SJSA1 (cell line): ENCODE measurements around the gene PHF19. TPM values are rescaled to one million over a fixed set of nuclear protein-coding genes. Genes with fewer than 3 reads are reported as not detected.

Source experiments
- DNase-seq, 2 experiments: peaks; one replicate each; pipeline ENCODE4 v3.0.0-alpha.2; 2015 to 2020; ENCODE audit warnings: low spot score in 2 of 2, low read depth in 1 of 2
- H3K27ac ChIP-seq: fragments of 250-450 bp; sonication (Bioruptor Pico); 2 replicates; pipeline ENCODE4 v1.5.1; 2020; ENCODE audit warnings: mild to moderate bottlenecking, moderate library complexity
- H3K27me3 ChIP-seq: fragments of 250-450 bp; sonication (Bioruptor Pico); replicated peaks from 2 replicates; pipeline ENCODE4 v1.5.1; 2020; ENCODE audit warnings: mild to moderate bottlenecking, moderate library complexity
- H3K36me3 ChIP-seq: fragments of 250-450 bp; sonication (Bioruptor Pico); 2 replicates; pipeline ENCODE4 v1.5.1; 2020; ENCODE audit warnings: mild to moderate bottlenecking
- H3K4me1 ChIP-seq: fragments of 250-450 bp; sonication (Bioruptor Pico); replicated peaks from 2 replicates; pipeline ENCODE4 v1.6.1; 2021; ENCODE audit warnings: mild to moderate bottlenecking
- H3K4me3 ChIP-seq: fragments of 250-450 bp; sonication (Bioruptor Pico); 2 replicates; pipeline ENCODE4 v1.5.1; 2020; ENCODE audit warnings: mild to moderate bottlenecking
- H3K9me3 ChIP-seq: fragments of 250-450 bp; sonication (Bioruptor Pico); replicated peaks from 2 replicates; pipeline ENCODE4 v1.5.1; 2020; ENCODE audit warnings: mild to moderate bottlenecking
- total RNA-seq: library from RNA; depleted of rRNA; stranded (reverse); fragments of >200 nt; shearing (Covaris generic); gene quantifications from 2 replicates; pipeline ENCODE4 v1.2.3, GENCODE V29; 2014

PHF19 gene
- total RNA-seq, 1 experiment from 2014 or later = 69.6 TPM

DNA sequence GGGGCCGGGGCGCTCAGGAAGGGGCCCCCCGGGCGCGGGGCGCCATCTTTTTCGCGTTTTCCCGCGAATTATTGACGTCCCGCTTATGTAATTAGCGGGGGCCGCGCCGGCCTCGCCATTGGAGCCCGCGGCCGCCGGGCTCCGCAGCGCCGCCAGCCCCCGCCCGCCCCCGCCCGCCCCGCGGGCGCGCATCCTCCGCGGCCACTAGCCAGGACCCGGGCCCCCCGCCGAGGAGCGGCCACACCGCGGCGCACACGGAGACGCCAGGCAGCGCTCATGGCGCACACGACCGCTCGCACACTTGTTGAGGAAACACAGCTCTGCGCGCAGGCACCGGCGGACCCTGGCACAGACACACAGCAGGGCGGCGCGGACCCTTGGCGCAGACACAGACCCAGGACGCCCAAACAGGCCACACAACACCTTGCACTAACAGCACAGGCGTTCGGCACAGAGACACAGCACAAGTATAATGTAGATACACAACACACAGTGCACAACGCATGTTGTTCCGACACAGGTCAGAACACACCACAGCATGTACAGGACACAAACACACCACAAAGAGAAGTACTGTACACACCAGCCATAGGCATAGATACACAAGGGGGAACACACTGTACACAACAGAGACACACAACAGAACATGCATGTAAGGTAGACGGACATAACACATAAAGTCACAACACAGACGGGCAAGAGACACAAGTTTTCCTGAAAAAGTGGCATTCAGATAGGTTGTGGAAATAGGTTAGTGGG lies 467 bp upstream of the PHF19 start:
- Histone ChIP-seq H3K4me1 (peaks cover 34% of the 10 kb centered on the region), H3K4me3 (peak overlapping the region; percentile 50), H3K36me3 (peaks cover 42% of the 10 kb centered on the region), H3K27me3 (no peaks in the 10 kb centered on the region), H3K9me3 (no peaks in the 10 kb centered on the region), H3K27ac (peak overlapping the region; percentile 75)
- DNase-seq = peak; percentile 54 to 78

DNA sequence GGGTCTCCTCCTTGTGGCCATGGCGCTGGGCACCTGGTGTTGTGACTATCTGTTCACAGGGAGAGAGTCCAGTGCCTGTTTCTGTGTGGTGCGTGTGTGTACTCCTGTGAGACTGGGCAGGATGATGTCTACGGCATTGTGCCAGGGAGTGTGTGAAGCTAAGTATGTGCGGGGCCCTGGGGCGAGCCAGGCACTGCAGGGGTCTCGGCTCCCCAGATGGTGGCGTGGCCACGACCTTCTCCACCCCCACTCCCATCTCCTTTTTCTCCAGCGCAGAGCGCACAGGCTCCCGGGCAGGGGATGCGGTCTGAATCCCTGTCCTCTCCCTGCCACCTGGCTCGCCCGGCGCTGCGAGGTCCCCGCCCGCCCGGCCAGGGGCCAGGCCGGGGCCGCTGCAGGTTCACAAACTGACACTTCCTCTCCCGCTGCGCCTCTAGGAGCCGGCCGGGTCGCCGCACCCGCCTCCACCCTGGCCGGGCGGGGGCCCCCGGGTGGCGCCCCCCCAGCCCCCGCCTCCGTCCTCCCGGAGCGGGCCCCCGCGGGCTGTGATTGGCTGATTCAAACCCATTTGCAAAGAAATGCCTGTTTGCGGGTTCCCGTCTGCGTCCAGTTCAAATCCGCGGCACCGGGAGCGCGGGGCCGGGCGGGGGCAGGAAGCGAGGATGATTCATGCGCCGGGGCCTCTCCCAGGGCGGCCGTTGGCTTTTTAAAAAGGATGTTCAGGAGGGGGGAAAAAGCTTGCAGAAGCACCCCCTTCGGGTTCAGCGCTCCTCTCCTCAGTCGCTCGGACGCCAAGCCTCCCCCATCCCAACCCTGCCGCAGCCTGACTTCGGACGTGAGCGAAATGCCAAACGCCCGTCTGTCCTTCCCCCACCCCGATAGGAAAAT lies 790 bp downstream of the PHF19 start:
- peak; percentile 92 to 95 for DNase-seq
- Histone ChIP-seq H3K36me3 (peaks cover 53% of the 10 kb centered on the region), H3K9me3 (no peaks in the 10 kb centered on the region), H3K27ac (peak overlapping the region; percentile 97), H3K4me1 (peaks cover 34% of the 10 kb centered on the region), H3K4me3 (peak overlapping the region; percentile 50), H3K27me3 (no peaks in the 10 kb centered on the region)

DNA sequence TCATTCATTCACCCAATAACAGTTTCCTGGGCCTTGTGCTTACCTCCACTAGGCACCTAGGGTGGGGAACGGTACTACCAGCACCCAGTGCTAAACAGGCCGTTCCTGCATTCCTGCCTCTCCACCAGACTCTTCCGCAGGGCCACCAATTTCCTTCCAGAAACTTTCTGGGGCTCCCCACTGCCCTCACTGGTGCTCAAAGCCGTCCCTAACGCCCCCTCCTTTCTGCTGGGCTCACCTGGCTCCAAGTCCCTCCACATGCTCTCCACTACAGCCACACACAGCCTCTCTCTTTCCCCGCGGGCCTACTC lies 1.4 kb downstream of the PHF19 start:
- Histone ChIP-seq H3K27me3 (no peaks in the 10 kb centered on the region), H3K27ac (peak overlapping the region; percentile 97), H3K9me3 (no peaks in the 10 kb centered on the region), H3K4me1 (peaks cover 34% of the 10 kb centered on the region), H3K4me3 (peak overlapping the region; percentile 50), H3K36me3 (peaks cover 59% of the 10 kb centered on the region)
- DNase-seq = no peak

DNA sequence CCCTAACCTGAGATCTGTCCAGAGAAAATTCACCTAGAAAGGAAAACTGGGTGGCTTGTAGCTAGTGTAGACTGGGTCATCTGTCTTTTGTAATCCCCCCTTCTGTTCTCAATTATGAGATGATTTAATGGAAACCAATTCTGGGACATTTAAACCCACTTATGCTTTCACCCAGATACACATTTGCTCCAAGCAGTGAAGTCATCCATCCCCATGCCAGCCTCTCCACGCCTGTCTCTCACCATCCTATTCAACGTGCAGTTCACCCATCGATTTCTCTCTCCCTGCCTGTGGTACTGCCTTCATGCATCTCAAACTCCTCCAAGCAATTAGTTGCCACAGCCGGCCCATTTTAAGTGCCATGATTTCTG lies 1.8 kb downstream of the PHF19 start:
- Histone ChIP-seq H3K4me3 (peak overlapping the region; percentile 50), H3K27ac (peak overlapping the region; percentile 97)

DNA sequence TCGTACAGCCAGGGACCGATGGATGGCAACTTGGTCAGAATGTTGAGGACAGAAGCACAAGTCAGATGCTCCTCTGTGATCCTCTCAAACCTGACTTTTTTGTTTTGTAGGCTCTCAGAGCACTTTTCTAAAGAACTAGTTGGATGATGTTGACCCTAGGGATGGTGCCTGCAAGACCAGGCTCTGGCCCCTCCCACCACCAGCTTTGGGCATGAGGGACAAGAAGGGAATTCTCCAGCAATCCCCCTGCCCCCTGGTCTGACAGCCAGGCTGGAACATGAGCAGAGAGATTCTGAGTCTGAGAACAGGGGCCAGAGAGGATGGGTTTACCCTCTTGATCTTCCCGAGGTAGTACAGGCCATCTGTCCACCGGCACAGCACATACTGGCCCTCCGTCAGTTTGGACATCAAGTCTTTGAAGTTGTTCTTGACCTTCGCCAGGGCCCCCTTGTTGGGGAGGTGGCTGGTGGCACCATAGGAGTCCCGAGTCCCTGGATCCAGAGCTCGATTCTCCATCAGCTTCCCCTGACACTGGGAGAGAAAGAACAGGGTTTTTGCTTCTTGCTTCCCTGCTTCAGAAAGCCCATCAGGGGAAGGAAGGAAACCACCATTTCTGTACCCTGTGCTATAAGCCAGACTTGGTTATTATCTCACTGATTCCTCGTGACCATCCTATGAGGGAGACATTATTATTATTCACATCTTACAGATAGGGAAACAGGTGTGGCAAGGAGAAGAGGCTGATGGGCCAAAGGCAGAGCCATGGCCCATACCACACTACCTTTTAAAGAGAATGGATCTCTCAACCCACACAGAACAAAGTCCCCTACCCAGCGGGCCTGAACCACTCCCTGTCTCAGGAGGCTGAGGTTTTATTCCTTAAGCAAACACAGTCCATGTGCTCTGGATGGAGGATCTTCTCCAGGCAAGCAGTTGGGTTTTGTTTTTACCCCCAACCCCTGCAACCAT lies 2.5 kb downstream of the PHF19 start:
- no peaks in the 10 kb centered on the region for H3K27me3 ChIP-seq
- peak overlapping the region; percentile 97; the same call in 1 of the 2 replicates for H3K27ac ChIP-seq

More for the DNA sequence above, 1.8 kb downstream of the PHF19 start:
- Histone ChIP-seq H3K36me3 (peaks cover 63% of the 10 kb centered on the region), H3K27me3 (no peaks in the 10 kb centered on the region), H3K9me3 (no peaks in the 10 kb centered on the region), H3K4me1 (peaks cover 34% of the 10 kb centered on the region)
- DNase-seq = no peak

DNA sequence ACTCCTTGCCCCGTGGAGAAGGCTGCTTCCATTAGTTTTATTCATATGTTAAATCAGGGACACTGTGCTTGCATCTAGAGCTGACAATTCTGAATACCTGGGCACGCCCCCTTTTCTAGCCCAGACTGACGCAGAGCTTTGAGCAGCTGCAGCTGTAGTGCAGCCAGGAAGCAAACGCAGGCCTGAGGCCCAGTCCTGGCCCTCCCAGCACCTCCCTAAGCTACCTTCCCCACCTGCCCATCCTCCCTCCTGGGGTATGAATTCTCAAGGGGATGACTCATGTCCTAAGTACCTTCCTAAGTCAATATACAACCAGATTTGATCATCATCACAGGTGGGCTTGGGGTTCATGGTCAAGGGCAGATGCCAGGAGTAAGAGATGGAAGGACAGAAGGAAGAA lies 3.5 kb downstream of the PHF19 start:
- Histone ChIP-seq H3K4me1 (peaks cover 42% of the 10 kb centered on the region), H3K27me3 (no peaks in the 10 kb centered on the region), H3K9me3 (no peaks in the 10 kb centered on the region), H3K4me3 (no peak overlapping the region), H3K36me3 (peaks cover 76% of the 10 kb centered on the region), H3K27ac (no peak overlapping the region)
- DNase-seq = no peak

More for the DNA sequence above, 2.5 kb downstream of the PHF19 start:
- no peak overlapping the region for H3K4me3 ChIP-seq
- peaks cover 35% of the 10 kb centered on the region for H3K4me1 ChIP-seq
- H3K9me3 ChIP-seq = no peaks in the 10 kb centered on the region
- peaks cover 69% of the 10 kb centered on the region for H3K36me3 ChIP-seq
- DNase-seq = no peak

DNA sequence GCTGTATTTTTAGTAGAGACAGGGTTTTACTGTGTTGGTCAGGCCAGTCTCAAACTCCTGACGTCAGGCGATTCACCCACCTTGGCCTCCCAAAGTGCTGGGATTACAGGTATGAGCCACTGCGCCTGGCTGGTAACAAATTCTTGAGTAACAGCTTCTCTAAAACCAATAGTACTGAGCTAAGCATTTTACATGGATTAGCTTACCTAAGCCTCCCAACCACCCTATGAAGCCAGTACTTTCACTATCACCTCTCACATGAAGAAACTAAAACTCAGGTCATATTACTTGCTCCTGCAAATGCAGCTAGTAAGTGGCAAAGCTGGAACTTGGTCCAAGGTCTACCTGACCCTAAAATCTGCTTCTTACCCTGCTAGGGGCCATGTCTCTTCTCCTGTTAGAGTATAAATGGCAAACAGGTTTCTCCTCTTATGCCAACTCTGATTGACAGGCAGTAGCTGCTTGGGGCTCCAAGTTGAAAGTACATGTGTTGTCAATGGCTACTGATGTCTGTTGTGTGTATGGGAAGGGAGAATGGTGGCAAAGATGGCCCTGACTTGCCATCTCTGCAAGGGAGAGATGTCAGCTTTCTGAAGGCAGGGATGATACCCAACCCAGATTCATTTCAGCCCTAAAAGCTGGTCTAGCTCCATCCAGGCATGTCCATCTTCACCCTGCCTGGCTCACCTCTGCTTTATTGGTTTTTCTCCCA lies 4.0 kb downstream of the PHF19 start:
- Histone ChIP-seq H3K36me3 (peaks cover 82% of the 10 kb centered on the region), H3K4me1 (peaks cover 41% of the 10 kb centered on the region), H3K27ac (no peak overlapping the region), H3K4me3 (no peak overlapping the region), H3K9me3 (no peaks in the 10 kb centered on the region), H3K27me3 (no peaks in the 10 kb centered on the region)
- DNase-seq = no peak

DNA sequence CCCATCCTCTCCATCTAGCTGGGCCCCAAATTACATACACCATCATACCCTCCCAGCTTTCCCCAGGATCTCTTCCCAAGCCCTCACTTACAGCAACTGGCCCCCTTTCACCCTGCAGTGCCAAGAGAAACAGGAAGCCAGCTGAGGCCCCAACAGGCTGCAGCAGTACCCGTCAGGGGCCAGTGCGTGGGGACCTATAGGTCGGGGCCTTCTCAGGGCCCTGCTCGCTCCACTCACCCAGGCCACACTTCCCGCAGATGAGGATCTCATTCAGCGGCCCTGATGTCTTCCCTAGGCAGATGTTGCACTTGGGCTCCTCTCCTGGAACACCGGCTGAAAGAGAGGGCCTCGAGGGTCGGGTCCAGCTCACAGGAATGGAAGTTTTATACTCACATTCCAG lies 6.8 kb downstream of the PHF19 start:
- Histone ChIP-seq H3K36me3 (peaks cover 93% of the 10 kb centered on the region), H3K27ac (no peak overlapping the region), H3K27me3 (no peaks in the 10 kb centered on the region), H3K9me3 (no peaks in the 10 kb centered on the region), H3K4me3 (no peak overlapping the region), H3K4me1 (peaks cover 26% of the 10 kb centered on the region)
- DNase-seq = no peak

DNA sequence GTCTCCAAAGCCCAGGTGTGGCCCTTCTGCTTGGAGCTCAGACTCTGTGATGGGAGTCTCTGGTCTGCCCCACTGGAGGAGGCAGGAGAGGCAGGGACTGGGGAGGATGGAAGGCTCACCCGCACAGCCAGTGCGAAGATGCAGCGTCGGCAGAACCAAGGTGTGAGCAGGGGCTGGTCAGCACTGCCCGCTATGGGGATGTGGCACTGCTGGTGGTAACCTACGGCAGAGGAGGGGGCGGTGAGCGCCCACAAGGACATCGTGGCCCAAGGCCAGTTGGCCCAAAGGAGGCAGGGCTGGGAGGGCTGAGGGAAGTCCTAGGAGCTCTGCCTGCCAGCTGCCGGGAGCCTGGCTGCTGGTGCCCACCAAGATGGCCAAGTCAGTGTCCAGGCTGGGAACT lies 7.3 kb downstream of the PHF19 start:
- DNase-seq = no peak
- no peaks in the 10 kb centered on the region for H3K9me3 ChIP-seq
- H3K36me3 ChIP-seq = peaks cover 93% of the 10 kb centered on the region

DNA sequence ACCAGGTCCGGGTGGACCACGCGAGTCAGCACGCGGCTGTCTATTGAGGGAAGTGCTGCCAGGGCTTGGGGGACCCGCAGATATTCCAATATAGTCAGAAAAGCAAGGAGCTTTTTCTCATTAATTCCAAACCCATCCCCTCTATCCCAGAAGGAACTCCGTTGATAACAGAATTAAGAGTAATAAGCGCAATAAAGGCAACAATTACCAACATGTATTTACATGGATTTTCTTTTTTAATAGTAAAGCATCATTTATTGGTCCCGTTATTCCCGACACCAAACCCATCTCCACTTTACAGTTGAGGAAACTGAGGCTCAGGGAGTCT lies 7.7 kb downstream of the PHF19 start:
- peaks cover 93% of the 10 kb centered on the region for H3K36me3 ChIP-seq
- peak overlapping the region; percentile 17; the same call in 1 of the 2 replicates for H3K27ac ChIP-seq
- no peaks in the 10 kb centered on the region for H3K27me3 ChIP-seq
- peaks cover 20% of the 10 kb centered on the region for H3K4me1 ChIP-seq
- H3K9me3 ChIP-seq = no peaks in the 10 kb centered on the region
- H3K4me3 ChIP-seq = peak overlapping the region; percentile 29
- no peak for DNase-seq

More for the DNA sequence above, 7.3 kb downstream of the PHF19 start:
- Histone ChIP-seq H3K27ac (no peak overlapping the region), H3K27me3 (no peaks in the 10 kb centered on the region), H3K4me1 (peaks cover 23% of the 10 kb centered on the region), H3K4me3 (no peak overlapping the region)

DNA sequence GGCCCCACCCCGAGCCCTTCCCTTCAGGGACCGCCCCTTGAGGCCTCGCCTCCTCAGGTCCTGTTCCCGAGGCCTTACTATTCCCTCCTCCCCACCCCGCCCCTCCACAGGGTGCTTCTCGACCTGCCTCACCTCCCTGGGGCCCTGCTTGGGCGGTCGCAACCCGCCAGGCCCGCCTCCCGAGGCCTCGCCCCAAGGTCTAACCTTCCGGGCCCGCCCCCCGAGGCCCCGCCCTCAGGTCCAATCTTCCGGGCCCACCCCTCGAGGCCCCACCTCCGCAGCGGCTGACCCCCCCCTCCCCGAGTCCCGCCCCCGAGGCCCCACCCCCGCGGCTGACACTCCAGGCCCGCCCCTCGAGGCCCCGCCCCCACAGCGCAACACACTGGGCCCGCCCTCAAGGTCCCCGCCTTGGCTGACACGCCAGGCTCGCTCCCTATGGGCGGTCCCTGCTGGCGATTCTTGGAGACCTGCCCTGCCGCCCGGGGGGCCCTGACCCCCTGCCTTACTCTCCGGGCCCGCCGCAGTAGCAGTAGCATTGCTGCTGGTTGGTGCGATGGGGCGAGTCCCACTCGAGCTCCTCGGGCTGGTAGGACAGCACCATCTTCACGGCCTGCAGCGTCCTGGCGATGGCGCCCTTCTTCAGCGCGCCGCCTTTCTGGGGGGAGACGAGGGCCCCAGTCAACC lies 8.2 kb downstream of the PHF19 start:
- Histone ChIP-seq H3K4me1 (peaks cover 16% of the 10 kb centered on the region), H3K27ac (peak overlapping the region; percentile 17; the same call in 1 of the 2 replicates), H3K4me3 (peak overlapping the region; percentile 29), H3K27me3 (no peaks in the 10 kb centered on the region), H3K36me3 (peaks cover 93% of the 10 kb centered on the region), H3K9me3 (no peaks in the 10 kb centered on the region)
- peak; percentile 65 to 94 for DNase-seq

DNA sequence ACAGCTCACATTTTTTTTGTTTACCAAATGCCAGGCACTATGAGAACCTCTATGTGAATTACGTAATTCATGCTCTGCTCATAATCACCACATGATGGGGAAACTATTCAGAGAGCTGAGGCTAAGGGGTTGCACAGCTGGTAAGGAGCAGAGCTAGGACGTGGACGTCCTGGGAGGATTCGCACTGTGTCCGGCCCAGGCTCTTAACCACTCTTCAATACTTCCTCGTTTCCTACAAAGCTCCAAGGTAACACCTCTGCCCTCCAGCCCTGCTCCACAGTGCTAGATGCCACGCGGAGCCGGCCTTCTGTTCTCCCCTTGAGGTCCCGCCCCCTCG lies 8.7 kb downstream of the PHF19 start:
- H3K4me1 ChIP-seq = peaks cover 13% of the 10 kb centered on the region
- DNase-seq = no peak
- peak overlapping the region; percentile 9; the same call in 1 of the 2 replicates for H3K4me3 ChIP-seq
- no peaks in the 10 kb centered on the region for H3K27me3 ChIP-seq
- H3K36me3 ChIP-seq = peaks cover 93% of the 10 kb centered on the region
- H3K9me3 ChIP-seq = no peaks in the 10 kb centered on the region
- H3K27ac ChIP-seq = no peak overlapping the region
